HCT116 (cell line): ENCODE results near the gene EXOSC1. TPM values are rescaled to one million over a fixed set of nuclear protein-coding genes. Genes with fewer than 3 reads are reported as not detected.
"Not testable (repeated sequence)": the region's sequence is repeated elsewhere in the genome, so short reads cannot be mapped to it uniquely, and the experiment has no call there.

ENCODE experiments used
- ATAC-seq: fragments of 200-7000 bp; cut with Tn5 transposase; 2 replicates; pipeline ENCODE4 v1.9.1; 2020; ENCODE audit warnings: mild to moderate bottlenecking, moderate library complexity
- BruUV-seq: library from RNA; stranded (reverse); fragments of 400-500 nt; replicated peaks from 2 replicates; lab custom pipeline; 2021; lab: Mats Ljungman, UMichigan
- CTCF ChIA-PET: fragments of 300-600 bp; sonication (Branson Sonifier 250); formaldehyde crosslinking; loops from one replicate; lab custom pipeline; 2021; ENCODE audit warnings: antibody characterized with exemption; lab: Charles Lee
- POLR2A ChIA-PET: fragments of 300-600, 350-600 bp; sonication (Branson Sonifier 250); formaldehyde crosslinking; loops from one replicate; lab custom pipeline; 2021; ENCODE audit warnings: antibody characterized with exemption; lab: Charles Lee
- RAD21 ChIA-PET, 2 experiments: fragments of 300-600 bp; sonication (Branson Sonifier 250); formaldehyde crosslinking; loops; one replicate each; lab custom pipeline; 2023; ENCODE audit warnings: low total read pairs in 2 of 2; ENCODE audit not compliant: uncharacterized antibody in 2 of 2, unreplicated experiment in 2 of 2, low non-redundant PET in 1 of 2; lab: Charles Lee
- DNase-seq: peaks from one replicate; pipeline ENCODE4 v3.0.0-alpha.2; 2010; ENCODE audit warnings: low read depth, low spot score
- H2AFZ ChIP-seq: fragments of 200-600 bp; shearing (Covaris generic), sonication (generic); 2 replicates; pipeline ENCODE4 v1.6.1; 2017; ENCODE audit warnings: low read depth, mixed run types, mixed read lengths, antibody characterized with exemption, low read length; ENCODE audit not compliant: poor library complexity, severe bottlenecking
- H3K27ac ChIP-seq: 2 replicates; pipeline ENCODE4 v1.5.1; 2012; ENCODE audit warnings: low read depth, low read length
- H3K27me3 ChIP-seq: fragments of 200-600 bp; sonication (generic); 2 replicates; pipeline ENCODE4 v1.6.1; 2016; ENCODE audit warnings: mixed run types, low read length, mixed read lengths; ENCODE audit not compliant: insufficient read depth
- H3K36me3 ChIP-seq, 2 experiments: fragments of 200-500 bp in 1 of 2; fragments of 200-600 bp in 1 of 2; sonication (Bioruptor generic) in 1 of 2; sonication (generic) in 1 of 2; 2 replicates each; pipeline versions ENCODE4 v1.5.1 to v1.6.1; 2014 to 2016; ENCODE audit warnings: low read length in 2 of 2, inconsistent platforms in 1 of 2, mixed read lengths in 1 of 2, mixed run types in 1 of 2; ENCODE audit not compliant: insufficient read depth in 2 of 2, control insufficient read depth in 1 of 2
- H3K4me1 ChIP-seq, 2 experiments: fragments of 200-600 bp in 1 of 2; sonication (generic) in 1 of 2; 2 replicates each; pipeline versions ENCODE4 v1.5.1 to v1.6.1; 2012 to 2017; ENCODE audit warnings: low read length in 2 of 2, inconsistent platforms in 1 of 2, mild to moderate bottlenecking in 1 of 2, mixed read lengths in 1 of 2, mixed run types in 1 of 2, moderate library complexity in 1 of 2; ENCODE audit not compliant: insufficient read depth in 2 of 2, control insufficient read depth in 1 of 2
- H3K4me2 ChIP-seq: fragments of 200-600 bp; sonication (generic); 2 replicates; pipeline ENCODE4 v1.6.1; 2017; ENCODE audit warnings: mixed run types, low read length, mixed read lengths
- H3K4me3 ChIP-seq, 2 experiments: fragments of 200-600 bp in 1 of 2; sonication (generic) in 1 of 2; replicated peaks in 1 of 2; 2 replicates each; pipeline ENCODE4 v1.5.1; 2011 to 2016; ENCODE audit warnings: low read length in 2 of 2, control low read depth in 1 of 2, low read depth in 1 of 2, mild to moderate bottlenecking in 1 of 2, mixed read lengths in 1 of 2, mixed run types in 1 of 2
- H3K79me2 ChIP-seq: fragments of 200-600 bp; sonication (generic); 2 replicates; pipeline ENCODE4 v1.6.1; 2017; ENCODE audit warnings: mild to moderate bottlenecking, mixed run types, low read length, moderate library complexity, mixed read lengths; ENCODE audit not compliant: insufficient read depth
- H3K9ac ChIP-seq: fragments of 200-600 bp; sonication (generic); 2 replicates; pipeline ENCODE4 v1.6.1; 2016; ENCODE audit warnings: low read length, mixed read lengths
- H3K9me2 ChIP-seq: fragments of 200-600 bp; sonication (generic), shearing (Covaris generic); 2 replicates; pipeline ENCODE4 v1.6.1; 2017; ENCODE audit warnings: mixed run types, mild to moderate bottlenecking, moderate library complexity; ENCODE audit not compliant: insufficient read depth
- H3K9me3 ChIP-seq, 2 experiments: fragments of 200-500 bp in 1 of 2; fragments of 200-600 bp in 1 of 2; sonication (Bioruptor generic) in 1 of 2; sonication (generic) in 1 of 2; 2 replicates each; pipeline ENCODE4 v1.6.1; 2014 to 2017; ENCODE audit warnings: low read length in 2 of 2, mixed read lengths in 2 of 2, inconsistent platforms in 1 of 2, low read depth in 1 of 2, mild to moderate bottlenecking in 1 of 2, mixed run types in 1 of 2, moderate library complexity in 1 of 2; ENCODE audit not compliant: control insufficient read depth in 1 of 2, insufficient read depth in 1 of 2
- H4K20me1 ChIP-seq: fragments of 200-600 bp; sonication (generic), shearing (Covaris generic); 2 replicates; pipeline ENCODE4 v1.6.1; 2017; ENCODE audit warnings: mixed run types, mild to moderate bottlenecking, moderate library complexity; ENCODE audit not compliant: insufficient read depth
- CEBPB ChIP-seq: IDR thresholded peaks from 2 replicates; pipeline ENCODE4 v1.6.1; 2012; ENCODE audit warnings: low read depth
- JUND ChIP-seq: IDR thresholded peaks from 2 replicates; pipeline ENCODE4 v1.6.1; 2012
- POLR2A ChIP-seq: IDR thresholded peaks from 2 replicates; pipeline ENCODE4 v1.7.0; 2011; ENCODE audit warnings: borderline replicate concordance; ENCODE audit not compliant: insufficient read depth, insufficient read length; ENCODE audit errors: extremely low read depth
- ZFX ChIP-seq: fragments of 450-650 bp; IDR thresholded peaks from 2 replicates; pipeline ENCODE4 v1.6.1; 2017
- ZNF274 ChIP-seq: fragments of 200-500 bp; sonication (Bioruptor generic); IDR thresholded peaks from 2 replicates; pipeline ENCODE4 v1.6.1; 2014; ENCODE audit warnings: mild to moderate bottlenecking, low read depth, low read length, inconsistent platforms
- intact Hi-C: fragments of 100-400 bp; cut with micrococcal nuclease; formaldehyde crosslinking; loops from 2 replicates; pipeline ENCODE4 v1.10.0; 2022
- total RNA-seq: library from RNA; stranded (reverse); gene quantifications from one replicate; pipeline ENCODE4 v1.2.1, GENCODE V29; 2021; ENCODE audit not compliant: unreplicated experiment
- TF ChIP-seq, protein P1 (sequence below): IDR thresholded peaks from 2 replicates; pipeline ENCODE4 v1.6.1; 2012

EXOSC1 gene
- total RNA-seq, 1 experiment from 2014 or later: 38.9 TPM

DNA sequence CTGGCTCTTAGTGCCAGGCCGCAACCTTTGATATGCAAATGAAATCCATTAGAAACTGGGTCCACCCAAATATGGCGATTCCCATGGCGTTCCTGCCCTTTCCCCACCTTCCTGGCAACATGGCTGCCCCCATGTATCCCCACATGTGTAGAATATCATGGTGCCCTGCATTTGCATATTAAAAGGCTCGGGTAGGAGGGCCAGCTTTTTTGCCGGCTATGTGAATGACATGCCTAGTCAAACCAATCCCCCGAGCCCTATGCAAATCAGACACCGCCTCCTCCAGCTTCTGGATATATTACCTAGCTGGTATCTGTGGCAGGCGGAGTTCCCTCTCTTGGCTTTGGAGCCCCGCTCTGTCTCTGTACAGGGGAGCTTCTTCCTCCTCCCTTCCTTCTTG lies 34.1 kb upstream of the EXOSC1 start:
- H3K27me3 ChIP-seq: no peaks in the 10 kb centered on the region
- H2AFZ ChIP-seq: no peak overlapping the region
- no peaks in the 10 kb centered on the region for H3K9me2 ChIP-seq
- intact Hi-C loops: no loop called here
- H3K9ac ChIP-seq: no peak overlapping the region
- H3K4me3 ChIP-seq: no peak overlapping the region
- H3K27ac ChIP-seq: no peak overlapping the region
- ATAC-seq (peak; percentile 49; the same call in 1 of the 2 replicates), DNase-seq (no peak)
- peaks cover 2% of the 10 kb centered on the region; the same call in 1 of the 2 replicates for H4K20me1 ChIP-seq
- BruUV-seq: no TSS peak
- peaks cover 37% of the 10 kb centered on the region for H3K79me2 ChIP-seq
- POLR2A ChIA-PET: no interaction called here
- no peak for TF ChIP-seq JUND
- TF ChIP-seq, protein P1, sequence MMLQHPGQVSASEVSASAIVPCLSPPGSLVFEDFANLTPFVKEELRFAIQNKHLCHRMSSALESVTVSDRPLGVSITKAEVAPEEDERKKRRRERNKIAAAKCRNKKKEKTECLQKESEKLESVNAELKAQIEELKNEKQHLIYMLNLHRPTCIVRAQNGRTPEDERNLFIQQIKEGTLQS: no peak
- no peak for TF ChIP-seq ZNF274
- TF ChIP-seq CEBPB: no peak
- no peak for TF ChIP-seq ZFX
- TF ChIP-seq POLR2A: no peak
- TF ChIP-seq, all 23 proteins: peak for 0
- RAD21 ChIA-PET: no interaction called here
- H3K4me2 ChIP-seq: no peak overlapping the region
- H3K4me1 ChIP-seq: no peaks in the 10 kb centered on the region; a peak in 1 of 4 replicates
- CTCF ChIA-PET: no interaction called here
- H3K9me3 ChIP-seq: no peaks in the 10 kb centered on the region
- peaks cover 46 to 48% of the 10 kb centered on the region in 2 experiments for H3K36me3 ChIP-seq

DNA sequence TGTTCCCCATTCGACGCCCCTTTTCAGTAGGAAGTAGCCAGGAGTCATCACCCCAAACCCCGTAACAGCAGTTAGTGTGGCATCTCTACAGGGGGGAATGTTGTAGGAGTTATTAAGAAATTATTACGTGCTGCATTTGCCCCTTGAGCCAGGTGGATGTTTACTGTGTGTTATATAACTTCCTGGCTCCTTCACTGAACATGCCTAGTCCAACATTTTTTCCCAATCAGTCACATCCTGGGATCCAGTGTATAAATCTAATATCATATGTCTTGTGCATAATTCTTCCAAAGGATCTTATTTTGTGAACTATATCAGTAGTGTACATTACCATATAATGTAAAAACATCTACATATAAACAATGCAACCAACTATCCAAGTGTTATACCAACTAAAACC lies 33.6 kb upstream of the EXOSC1 start:
- POLR2A ChIA-PET, H4K20me1 ChIP-seq, H3K4me1 ChIP-seq, BruUV-seq, CTCF ChIA-PET, ATAC-seq, H2AFZ ChIP-seq, intact Hi-C loops, H3K9me3 ChIP-seq, RAD21 ChIA-PET, H3K4me3 ChIP-seq, H3K27me3 ChIP-seq, H3K27ac ChIP-seq, DNase-seq, H3K9me2 ChIP-seq, H3K4me2 ChIP-seq, H3K9ac ChIP-seq: not testable (repeated sequence)
- peaks cover 51 to 52% of the 10 kb centered on the region in 2 experiments for H3K36me3 ChIP-seq
- H3K79me2 ChIP-seq: peaks cover 32% of the 10 kb centered on the region
